ENCODE data around the gene CLTB. TPM values are rescaled to one million over a fixed set of nuclear protein-coding genes. Genes with fewer than 3 reads are reported as not detected.

Gene CLTB
- total and polyA plus RNA-seq, 2 of the 13 experiments (the other 11 are each of a cell fraction or from before 2014, with no cell fraction given), result 23.3 to 33.8 TPM

DNA sequence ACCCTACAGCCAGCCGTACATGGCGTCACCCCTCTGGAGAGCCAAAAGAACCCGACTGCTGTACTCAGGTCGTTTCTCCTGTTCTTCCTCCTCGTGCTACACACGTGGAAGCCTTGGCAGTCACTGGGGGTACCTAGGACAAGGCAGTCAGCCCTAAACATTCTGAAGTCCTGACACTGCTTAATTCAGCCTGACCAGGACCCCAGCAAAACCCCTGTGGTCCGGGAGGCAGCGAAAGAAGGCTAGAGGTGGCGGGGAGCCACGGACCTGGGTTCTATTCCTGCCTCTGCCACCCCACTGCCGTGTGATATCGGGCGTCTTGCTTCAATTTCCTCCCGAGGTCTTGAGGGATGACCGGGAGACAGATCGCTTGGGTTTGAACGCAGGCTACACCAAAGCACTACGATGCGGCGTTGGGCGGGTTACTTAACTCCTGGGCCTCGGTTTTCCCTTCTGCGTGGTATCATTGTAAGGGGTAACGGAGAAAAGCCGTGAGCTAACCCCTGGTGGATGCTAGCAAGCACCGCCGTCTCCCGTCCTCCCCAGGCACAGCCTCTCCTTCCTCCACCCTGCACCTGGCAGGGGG, 51.5 kb downstream of the CLTB start (continued):
- TF ChIP-seq TRIM22 (IDR thresholded peaks at IDR 0.05) (no peak), ZNF446 (CRISPR knock-in tag; IDR thresholded peaks at IDR 0.05) (no peak), ZNF160 (CRISPR knock-in tag; IDR thresholded peaks at IDR 0.05) (no peak), ZNF263 (CRISPR knock-in tag; IDR thresholded peaks at IDR 0.05) (peak; percentile 49; the same call in 1 of the 2 replicates), ZNF20 (CRISPR knock-in tag; IDR thresholded peaks at IDR 0.05) (no peak), KDM2A (CRISPR knock-in tag; IDR thresholded peaks at IDR 0.05; ENCODE audit: borderline replicate concordance, low read depth) (no peak), ZNF614 (CRISPR knock-in tag; IDR thresholded peaks at IDR 0.05; ENCODE audit: borderline replicate concordance) (no peak), ZNF841 (CRISPR knock-in tag; IDR thresholded peaks at IDR 0.05; ENCODE audit: borderline replicate concordance) (no peak), ZFY (CRISPR knock-in tag; IDR thresholded peaks at IDR 0.05) (no peak), ELF4 (CRISPR knock-in tag; IDR thresholded peaks at IDR 0.05; ENCODE audit: borderline replicate concordance) (no peak), ZNF296 (CRISPR knock-in tag; conservative IDR thresholded peaks at IDR 0.05) (no peak), RNF2 (conservative IDR thresholded peaks at IDR 0.05; ENCODE audit: low read depth) (0 out of 2 replicates have a peak, but pooled peaks have one; percentile 50)
- TF ChIP-seq, protein P1, sequence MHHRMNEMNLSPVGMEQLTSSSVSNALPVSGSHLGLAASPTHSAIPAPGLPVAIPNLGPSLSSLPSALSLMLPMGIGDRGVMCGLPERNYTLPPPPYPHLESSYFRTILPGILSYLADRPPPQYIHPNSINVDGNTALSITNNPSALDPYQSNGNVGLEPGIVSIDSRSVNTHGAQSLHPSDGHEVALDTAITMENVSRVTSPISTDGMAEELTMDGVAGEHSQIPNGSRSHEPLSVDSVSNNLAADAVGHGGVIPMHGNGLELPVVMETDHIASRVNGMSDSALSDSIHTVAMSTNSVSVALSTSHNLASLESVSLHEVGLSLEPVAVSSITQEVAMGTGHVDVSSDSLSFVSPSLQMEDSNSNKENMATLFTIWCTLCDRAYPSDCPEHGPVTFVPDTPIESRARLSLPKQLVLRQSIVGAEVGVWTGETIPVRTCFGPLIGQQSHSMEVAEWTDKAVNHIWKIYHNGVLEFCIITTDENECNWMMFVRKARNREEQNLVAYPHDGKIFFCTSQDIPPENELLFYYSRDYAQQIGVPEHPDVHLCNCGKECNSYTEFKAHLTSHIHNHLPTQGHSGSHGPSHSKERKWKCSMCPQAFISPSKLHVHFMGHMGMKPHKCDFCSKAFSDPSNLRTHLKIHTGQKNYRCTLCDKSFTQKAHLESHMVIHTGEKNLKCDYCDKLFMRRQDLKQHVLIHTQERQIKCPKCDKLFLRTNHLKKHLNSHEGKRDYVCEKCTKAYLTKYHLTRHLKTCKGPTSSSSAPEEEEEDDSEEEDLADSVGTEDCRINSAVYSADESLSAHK (CRISPR knock-in tag; IDR thresholded peaks at IDR 0.05; ENCODE audit: borderline replicate concordance), result no peak
- TF ChIP-seq, protein P2, sequence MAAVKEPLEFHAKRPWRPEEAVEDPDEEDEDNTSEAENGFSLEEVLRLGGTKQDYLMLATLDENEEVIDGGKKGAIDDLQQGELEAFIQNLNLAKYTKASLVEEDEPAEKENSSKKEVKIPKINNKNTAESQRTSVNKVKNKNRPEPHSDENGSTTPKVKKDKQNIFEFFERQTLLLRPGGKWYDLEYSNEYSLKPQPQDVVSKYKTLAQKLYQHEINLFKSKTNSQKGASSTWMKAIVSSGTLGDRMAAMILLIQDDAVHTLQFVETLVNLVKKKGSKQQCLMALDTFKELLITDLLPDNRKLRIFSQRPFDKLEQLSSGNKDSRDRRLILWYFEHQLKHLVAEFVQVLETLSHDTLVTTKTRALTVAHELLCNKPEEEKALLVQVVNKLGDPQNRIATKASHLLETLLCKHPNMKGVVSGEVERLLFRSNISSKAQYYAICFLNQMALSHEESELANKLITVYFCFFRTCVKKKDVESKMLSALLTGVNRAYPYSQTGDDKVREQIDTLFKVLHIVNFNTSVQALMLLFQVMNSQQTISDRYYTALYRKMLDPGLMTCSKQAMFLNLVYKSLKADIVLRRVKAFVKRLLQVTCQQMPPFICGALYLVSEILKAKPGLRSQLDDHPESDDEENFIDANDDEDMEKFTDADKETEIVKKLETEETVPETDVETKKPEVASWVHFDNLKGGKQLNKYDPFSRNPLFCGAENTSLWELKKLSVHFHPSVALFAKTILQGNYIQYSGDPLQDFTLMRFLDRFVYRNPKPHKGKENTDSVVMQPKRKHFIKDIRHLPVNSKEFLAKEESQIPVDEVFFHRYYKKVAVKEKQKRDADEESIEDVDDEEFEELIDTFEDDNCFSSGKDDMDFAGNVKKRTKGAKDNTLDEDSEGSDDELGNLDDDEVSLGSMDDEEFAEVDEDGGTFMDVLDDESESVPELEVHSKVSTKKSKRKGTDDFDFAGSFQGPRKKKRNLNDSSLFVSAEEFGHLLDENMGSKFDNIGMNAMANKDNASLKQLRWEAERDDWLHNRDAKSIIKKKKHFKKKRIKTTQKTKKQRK (IDR thresholded peaks at IDR 0.05; ENCODE audit: low read length), result no peak

Measured in HepG2 (cell line).